GM21825 (cell line): ENCODE data around the gene TNS3.

Experiments
- ATAC-seq: cut with Tn5 transposase; IDR thresholded peaks from one replicate; pipeline ENCODE4 v1.9.1; 2021; ENCODE audit warnings: mild to moderate bottlenecking, moderate library complexity; ENCODE audit not compliant: unreplicated experiment

Gene TNS3

DNA sequence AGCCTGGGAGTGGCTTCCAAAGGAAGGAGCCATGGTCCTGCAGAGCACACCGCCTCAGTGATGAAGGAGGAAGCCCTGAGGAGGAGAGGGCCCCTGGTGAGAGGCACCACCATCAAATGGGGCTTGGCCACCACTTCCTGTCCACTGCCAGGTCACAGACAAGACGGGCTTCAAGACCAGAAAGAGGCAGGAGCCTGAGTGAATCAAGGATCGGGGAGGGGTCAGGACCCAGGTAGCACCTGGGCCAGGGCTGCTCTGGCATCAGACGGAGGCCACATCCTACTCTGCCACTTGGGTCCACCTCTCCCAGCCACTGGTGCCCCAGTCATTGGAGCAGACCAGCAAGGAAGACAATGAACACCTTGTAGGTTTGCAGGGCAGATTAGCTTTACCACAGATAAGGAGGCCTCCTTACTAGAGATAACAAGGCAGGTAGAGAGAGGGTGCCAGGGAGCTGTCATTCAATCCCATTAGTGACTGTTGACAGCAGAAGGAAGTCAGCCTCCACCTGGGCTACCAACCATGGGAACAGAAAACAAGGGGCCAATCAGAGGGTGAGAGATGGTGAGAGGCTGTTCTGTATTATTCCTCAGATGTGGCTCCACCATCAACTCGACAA is 143.4 kb downstream of the TNS3 start:
- ATAC-seq: no peak

DNA sequence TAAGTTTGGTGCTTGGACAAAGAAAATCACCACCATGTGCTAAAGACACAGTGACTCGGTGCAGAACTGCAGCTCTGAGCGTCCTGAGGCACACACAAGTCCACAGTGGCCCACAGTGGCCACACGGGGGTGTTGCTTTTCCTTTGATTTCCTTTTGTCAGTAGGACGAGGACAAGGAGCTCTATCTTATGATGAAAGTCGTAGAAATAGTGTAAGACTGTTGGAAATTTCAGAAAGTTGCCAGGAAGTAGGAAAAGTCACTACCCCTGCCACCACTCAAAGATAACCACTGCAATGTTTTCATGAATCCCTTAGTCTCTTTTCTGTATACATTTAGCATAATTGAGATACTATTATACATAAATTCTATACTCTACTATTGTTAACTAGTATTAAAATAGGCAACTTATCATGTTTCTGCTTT is 146.0 kb downstream of the TNS3 start:
- no peak for ATAC-seq

DNA sequence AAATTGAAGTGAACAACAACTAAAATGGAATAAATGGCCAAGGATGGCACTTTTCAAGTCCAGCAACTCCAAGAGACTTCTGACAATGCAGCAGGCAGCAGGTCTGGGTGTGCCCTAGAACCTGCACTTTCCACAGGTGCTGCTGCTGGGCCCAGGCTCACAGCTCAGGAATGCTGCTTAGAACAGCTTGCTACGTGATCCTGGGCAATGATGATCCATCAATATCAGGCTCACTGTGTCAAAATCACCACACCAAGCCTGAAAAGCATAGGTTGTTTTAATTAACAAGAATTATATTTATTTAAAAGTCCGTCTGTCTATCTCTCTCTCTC is 148.4 kb downstream of the TNS3 start:
- ATAC-seq: no peak

DNA sequence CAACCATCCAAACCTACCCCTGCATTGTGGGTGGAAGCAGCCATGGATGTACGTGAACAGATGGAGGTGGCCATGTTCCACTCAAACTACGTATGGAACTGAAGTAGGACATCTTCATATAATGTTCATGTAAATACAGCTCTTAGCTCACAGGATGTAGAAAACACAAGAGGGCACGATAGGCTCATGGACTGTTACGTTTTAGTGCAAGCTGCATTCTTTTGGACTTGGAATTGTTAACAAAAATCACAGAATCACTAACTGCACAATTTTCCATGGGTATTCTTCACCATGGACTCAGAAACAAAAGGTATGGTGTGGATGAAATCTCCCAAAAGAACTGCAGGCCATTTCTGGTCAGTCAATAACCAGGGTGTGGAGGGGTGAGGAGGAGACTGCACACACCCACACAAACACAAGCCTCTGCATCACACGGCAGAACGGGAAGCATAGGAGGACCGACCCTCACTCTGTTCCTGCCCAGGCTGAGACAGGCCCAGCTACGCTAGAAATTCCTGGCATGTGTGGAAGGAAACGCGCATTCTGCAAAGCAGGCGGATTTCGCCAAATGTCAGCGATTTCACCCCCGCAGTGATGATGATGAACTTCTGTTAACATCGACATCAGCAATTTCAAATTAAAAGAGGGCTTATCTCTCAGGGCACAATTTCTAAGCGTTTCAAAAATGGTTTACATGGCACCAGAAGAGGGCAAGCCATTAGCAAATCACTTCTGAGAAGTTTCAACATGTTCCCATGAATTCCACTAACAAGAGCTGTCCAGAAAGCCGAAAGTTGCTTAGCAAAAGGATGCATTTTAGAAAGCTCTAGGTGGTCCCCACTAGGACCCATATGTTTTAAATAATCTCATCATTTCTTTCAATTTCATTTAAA is 149.0 kb downstream of the TNS3 start:
- ATAC-seq: no peak

DNA sequence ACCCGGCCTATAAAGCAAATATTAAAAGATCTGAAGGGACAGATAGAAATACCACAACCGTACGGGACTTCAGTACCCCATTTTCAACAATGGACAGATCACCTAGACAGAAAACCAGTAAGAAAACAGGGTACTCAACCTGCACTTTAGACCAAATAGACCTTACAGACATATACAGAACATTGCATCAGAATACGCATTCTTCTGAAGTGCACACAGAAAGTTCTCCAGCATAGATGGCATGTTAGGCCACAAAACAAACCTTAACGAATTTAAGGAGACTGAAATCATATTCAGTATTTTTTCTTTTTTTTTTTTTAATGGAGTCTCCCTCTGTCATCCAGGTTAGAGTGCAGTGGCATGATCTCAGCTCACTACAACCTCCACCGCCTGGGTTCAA is 151.5 kb downstream of the TNS3 start:
- ATAC-seq: no peak

DNA sequence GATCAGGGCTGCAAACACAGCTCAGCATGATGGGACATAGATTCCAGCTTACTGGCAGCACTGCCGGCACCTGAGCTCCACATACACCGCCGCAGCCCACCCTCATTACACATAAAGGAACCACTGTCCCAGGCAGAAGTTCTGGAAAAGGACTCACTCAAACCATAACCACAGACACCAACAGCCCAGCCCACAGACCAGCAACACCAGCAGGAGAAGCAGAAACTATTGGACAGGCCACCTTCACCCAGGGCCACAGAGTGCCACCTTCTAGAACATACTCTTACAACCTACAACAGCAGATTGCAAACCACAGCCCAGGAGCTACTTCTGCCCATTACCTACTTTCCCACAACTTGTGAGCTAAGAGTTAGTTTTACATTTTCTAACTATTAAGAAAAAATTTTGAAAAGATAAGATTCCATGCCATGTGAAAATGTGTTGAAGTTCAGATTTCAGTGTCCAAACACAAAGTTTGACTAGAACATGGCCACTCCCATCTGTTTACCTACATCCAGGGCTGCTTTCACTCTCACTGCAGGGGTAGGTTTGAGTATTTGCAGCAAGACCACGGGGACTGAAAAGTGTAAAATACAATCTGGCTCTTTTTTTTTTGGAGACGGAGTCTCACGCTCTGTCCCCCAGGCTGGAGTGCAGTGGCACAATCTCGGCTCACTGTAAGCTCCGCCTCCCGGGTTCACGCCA is 153.0 kb downstream of the TNS3 start:
- ATAC-seq: no peak

DNA sequence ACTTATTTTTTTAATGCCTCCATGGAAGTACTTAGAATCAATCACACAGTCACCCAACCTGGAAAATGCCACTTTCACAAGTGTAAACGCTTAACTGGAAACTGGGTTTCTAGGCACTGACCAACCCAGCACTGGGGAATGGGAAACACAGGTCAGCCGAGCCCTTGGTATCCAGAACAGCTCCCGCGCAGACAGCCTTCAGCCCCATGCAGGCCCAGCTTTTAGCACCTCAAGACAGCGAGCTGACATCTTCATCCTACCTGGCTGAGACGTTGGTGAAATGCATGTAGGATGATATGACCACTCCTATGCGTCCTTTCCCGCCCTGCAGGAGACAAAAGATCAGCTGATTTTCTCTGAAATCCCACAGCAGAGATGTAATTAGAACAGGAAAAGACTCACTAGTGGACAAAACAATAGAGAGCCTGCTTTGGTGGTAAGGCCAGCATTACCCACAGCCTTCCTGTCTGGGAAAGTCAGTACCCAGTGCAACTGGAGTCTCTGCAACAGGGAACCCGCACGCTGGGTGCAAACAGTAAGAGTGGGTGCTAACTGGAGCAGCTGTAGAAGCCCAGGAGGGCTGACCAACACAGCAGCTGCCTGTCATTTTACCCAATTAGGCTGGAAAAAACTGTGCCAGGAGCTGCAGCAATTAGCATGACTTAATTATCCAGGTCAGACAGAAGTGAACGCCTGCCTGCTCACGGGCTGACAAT is 153.7 kb downstream of the TNS3 start:
- ATAC-seq: no peak

DNA sequence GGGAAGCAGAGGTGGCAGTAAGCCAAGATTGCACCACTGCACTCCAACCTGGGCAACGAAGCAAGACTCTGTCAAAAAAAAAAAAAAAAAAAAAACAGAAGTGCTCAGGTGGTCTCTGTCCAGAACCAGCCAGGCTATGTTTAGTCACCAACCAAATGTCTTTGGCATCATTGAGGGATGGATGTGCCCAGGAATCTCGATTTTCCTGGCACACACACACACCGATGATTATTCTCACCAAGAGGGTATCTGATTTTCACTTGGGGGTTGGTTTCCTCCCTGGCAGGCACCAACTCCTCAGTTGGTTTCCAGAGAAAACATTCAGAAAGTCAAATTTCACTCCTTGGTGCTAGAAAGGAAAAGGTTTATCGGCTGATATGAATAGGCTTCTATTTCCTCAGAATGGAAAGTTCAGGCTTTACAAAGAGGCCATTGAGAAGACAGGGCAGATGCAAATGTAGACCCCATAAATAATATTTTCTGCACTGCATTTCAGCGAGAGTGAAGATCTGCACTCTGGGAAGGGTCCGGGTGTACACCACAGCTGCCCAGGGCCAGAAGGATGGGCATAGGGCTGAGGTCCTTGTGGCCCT is 154.8 kb downstream of the TNS3 start:
- no peak for ATAC-seq

DNA sequence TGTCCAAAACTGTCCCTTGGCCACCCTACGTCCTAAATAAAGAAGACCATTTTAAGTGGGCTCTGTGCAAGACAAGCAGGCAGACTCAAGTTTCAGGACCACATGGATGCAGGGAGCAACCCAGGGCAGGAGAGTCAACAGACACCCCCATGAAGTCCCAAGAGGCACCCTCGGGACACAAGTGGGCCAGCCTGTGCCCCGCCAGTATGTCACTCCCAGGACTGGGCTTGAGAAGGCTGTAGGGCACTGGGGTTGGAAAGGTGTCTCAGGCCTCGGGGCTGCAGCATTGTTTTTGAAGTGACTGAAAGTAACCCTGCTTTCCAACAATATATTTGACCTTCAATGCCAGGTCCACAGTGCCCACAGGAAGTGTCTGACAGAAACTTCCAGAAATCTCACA is 157.4 kb downstream of the TNS3 start:
- no peak for ATAC-seq

DNA sequence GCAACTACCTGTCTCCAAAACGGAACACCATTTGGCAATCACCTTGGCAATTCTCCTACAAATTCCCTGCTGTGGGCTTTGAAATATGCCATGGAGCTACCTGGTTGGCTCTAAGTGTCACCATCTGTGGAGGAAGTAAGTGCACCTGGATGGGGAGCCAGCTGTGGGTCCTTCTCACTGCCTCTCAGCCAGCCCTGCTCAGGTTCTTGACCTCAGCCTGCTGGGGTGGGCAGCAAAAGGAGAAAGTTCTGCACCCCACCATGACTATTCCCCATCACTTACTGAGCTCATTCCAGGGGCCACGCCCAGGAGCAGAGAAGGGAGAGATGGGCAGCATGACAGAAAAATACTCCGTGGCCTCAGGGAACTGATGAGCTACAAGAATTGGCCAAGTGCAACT is 158.7 kb downstream of the TNS3 start:
- no peak for ATAC-seq

DNA sequence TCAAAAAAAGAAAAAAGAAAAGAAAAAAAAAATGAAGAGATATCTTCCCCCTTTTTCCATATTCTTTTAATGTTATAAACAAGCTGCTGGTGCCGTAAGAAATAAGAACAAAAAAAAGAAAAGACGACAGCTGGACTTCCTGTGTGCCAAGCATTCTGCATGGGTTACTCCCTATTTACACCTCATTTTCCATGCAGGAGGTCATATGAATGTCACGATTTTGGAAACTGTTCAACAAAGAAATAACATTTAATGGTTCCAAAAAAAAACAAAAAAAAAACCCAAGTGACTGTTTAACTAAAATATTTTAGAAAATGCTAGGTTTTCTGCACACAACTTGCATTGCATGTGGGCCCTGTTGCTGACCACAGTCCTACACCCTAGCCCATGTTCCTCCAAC is 159.3 kb downstream of the TNS3 start:
- no peak for ATAC-seq

DNA sequence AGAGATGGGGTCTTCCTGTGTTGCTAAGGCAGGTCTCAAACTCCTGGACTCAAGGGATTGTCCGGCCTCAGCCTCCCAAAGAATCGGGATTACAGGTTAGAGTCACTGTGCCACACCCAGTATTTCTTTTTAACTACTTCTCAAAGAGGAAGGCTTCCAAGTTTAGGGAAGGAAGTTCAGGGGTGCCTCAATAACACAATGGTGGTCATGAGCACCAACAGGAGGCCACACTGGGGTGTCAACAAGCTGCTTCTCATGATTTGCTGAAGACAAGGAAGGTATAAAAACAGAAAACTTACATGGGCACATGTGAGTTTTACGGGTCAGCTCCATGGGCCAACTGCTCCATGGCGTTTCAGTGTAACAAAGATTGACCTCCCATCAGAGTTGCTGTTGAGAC is 160.5 kb downstream of the TNS3 start:
- no peak for ATAC-seq

DNA sequence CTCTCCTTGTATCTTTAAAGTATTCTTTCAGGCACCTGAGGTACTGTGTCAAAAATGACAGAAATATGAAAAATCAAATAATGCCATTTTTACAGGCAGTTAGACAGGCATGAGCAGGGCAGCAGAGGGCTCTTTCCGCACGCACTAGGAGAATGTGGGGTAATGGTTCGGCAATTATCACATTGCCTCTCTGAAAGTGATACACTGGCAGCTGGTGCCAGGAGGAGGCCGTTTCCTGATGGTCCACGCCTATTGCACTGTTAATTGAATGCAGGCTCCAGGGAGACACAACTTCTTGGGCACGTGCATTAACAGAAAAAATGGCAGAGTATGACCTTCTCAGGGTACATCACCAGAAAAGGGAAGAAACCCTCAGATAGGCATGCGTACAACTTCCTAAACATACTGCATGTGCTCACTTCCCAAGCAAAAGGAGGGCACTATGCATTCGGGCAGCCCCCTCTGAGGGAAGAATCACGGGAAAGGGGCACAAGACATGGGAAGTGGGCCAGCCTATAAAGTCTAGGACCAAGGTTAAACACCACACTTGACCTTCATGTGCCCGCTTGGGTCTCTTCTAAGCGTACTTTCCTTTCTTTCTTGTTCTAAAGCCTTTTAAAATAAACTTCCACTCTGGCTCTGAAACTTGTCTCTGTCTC is 161.7 kb downstream of the TNS3 start:
- ATAC-seq: no peak

DNA sequence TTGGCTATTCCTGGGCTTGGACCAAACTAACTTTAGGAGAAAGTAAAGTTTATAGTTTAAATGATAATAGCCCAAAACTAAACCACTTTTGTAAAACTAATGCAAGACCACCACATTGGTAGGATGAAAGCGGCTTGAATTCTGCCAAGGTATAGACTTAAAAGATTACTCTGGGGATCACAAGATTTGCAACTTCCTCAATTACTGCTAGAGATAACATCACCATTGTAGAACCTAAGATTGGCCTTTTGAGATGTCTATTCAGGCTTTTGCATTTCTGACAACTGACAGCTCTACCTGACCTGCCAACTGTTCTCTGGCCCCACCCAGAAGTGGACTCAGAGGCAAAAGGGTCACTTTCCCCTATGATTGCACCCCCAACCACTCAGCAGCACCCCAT is 162.4 kb downstream of the TNS3 start:
- ATAC-seq: no peak

DNA sequence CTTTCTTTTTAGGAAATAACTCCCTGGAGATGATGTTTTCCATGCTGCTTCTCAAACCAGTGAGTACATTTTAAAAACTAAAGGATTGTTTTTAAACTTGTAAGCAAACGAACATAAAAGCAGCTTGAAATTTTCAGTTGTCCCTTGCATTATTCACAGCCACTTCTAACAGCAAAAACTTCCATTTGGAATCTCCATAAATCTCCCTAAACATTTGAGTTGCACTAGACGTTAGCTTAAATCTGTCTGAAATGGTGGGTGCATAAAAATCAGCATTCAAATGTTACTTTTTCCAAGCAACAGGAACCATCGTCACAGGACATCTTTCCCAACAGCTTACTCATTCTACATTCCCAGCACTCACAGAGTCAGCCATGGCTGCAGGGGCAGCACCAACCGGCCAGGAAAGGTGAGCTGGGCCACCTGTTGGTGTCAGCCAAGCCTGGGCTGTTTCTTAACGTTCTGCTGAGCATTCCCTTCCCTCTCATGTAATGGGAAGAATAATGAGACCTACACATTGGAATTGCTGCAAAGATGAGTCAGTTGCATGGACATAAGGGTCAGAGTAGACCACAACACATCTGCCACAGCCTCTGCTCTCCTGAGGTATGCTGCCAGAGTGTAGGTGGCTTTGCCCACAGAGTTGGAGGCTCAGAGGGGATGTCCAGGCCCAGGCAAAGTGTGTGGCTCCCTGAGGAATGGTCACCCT is 163.2 kb downstream of the TNS3 start:
- no peak for ATAC-seq

DNA sequence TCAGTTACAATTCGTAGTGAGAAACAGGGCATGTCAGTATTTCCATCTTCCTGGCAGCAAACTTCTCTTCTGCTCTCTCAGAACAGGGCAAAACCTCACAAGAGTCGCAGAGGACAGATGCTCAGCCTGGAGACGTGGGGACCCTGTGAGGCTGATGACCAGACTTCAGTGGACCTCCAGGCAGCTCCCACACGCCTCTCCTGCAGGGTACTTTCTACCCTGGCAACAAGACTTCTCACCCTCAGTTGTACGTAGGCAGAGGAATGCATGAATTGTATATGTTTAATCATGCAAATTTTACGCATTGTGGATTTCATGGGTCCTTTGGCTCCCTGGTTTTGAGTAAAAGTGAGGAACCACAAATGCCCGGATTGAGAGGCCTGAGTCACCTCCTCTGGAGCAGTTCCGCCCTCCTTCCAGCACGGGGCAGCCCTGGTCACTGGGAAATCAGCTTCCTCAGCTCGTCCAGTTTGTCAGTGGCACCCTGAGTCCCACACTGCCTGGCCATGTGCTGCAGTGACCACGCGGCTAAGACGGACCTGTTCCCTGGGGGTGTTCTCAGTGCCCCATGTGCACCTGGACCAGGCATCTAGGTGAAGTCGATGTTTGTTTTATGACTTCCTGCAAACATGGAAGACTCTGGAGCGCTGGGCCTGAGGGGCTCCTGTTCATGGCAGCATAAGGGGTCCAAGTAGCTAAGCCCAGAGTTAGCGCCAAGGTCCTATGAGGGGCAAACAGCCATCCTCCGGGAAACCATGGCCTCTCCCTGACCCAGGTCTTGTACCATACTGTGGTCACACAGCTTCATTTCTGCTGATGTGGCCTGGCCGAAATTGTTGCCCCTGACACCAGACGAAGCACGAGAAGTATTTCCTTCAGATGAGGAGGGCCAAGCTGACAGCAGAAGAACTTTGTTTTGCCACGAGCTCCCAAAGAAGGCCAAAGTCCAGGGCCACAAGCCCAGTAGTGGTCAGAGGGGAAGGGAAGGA is 165.1 kb downstream of the TNS3 start:
- ATAC-seq: no peak

DNA sequence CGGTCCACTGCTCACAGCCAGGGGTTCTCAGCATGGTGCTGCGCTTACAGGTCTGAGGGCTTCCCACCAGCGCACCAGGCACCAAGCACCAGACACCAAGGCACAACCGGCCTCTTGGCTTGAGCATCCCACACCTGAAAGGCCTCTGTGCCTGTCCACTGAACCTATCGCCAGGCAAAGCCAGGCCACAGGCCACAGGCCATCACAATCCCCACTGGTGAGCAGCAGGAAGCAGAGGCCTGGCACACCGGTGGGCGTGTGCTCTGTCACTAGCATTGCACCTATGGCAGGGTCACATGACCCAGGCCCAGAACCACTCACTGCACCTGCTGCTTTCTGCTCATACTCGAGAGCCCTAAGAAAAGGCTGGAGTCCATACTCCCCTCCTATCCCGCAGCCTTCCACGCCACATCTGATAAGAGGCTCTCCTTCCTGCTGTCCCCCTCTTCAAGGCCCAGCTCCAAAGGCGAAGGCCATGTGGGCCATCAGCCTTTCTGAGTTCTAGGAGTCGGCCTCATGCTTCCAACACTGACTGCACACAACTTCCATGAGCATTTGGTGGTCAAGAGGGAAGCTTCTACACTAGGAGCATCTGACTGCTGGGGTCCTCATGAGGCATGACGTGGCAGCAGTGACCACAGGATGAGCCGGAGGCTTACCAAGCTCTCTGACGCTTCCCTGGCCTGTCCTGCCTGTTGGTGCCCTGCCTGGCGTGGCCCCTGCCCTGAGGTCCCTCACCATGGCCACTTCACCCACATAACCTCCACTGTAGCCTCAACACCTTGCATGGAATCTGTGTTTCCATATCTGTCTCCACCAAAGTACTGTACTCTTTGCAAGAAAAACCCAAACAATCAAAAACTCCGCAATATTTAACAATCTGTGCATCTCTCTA is 166.3 kb downstream of the TNS3 start:
- ATAC-seq: no peak
